MCF 10A (cell line): Measurements from ENCODE around the gene CUL3. TPM values are rescaled to one million over a fixed set of nuclear protein-coding genes. Genes with fewer than 3 reads are reported as not detected.
"Not testable (repeated sequence)": the region's sequence is repeated elsewhere in the genome, so short reads cannot be mapped to it uniquely, and the experiment has no call there.

Source experiments
- BruUV-seq: library from RNA; stranded (reverse); fragments of 400-500 nt; replicated peaks from 2 replicates; lab custom pipeline; 2021; lab: Mats Ljungman, UMichigan
- CTCF ChIA-PET: fragments of 300-600 bp; sonication (Branson Sonifier 250); formaldehyde crosslinking; extraction: SDS; loops from one replicate; lab custom pipeline; 2021; ENCODE audit warnings: antibody characterized with exemption, inconsistent platforms; lab: Yijun Ruan, JAX
- POLR2A ChIA-PET: fragments of 300-600, 350-650 bp; sonication (Branson Sonifier 250); formaldehyde crosslinking; extraction: SDS; loops from one replicate; lab custom pipeline; 2020; ENCODE audit warnings: antibody characterized with exemption, inconsistent platforms; lab: Yijun Ruan, JAX
- DNase-seq: peaks from one replicate; pipeline ENCODE4 v3.0.0-alpha.2; 2018; ENCODE audit not compliant: unreplicated experiment
- H3K27ac Mint-ChIP-seq: one replicate; pipeline ENCODE4 v1.8.0; 2022; ENCODE audit warnings: mild to moderate bottlenecking, low read depth, mixed read lengths; ENCODE audit not compliant: unreplicated experiment
- H3K27me3 Mint-ChIP-seq: one replicate; pipeline ENCODE4 v1.8.0; 2022; ENCODE audit warnings: mixed read lengths; ENCODE audit not compliant: insufficient read depth, unreplicated experiment
- H3K36me3 Mint-ChIP-seq: one replicate; pipeline ENCODE4 v1.8.0; 2022; ENCODE audit warnings: mild to moderate bottlenecking, moderate library complexity, mixed read lengths; ENCODE audit not compliant: insufficient read depth, unreplicated experiment
- H3K4me1 Mint-ChIP-seq: one replicate; pipeline ENCODE4 v1.8.0; 2022; ENCODE audit warnings: mixed read lengths; ENCODE audit not compliant: insufficient read depth, unreplicated experiment
- H3K4me3 Mint-ChIP-seq: one replicate; pipeline ENCODE4 v1.8.0; 2022; ENCODE audit warnings: mild to moderate bottlenecking, moderate library complexity, mixed read lengths; ENCODE audit not compliant: unreplicated experiment
- H3K9me3 Mint-ChIP-seq: one replicate; pipeline ENCODE4 v1.8.0; 2022; ENCODE audit warnings: mixed read lengths; ENCODE audit not compliant: unreplicated experiment
- CTCF ChIP-seq: fragments of 200-600 bp; IDR thresholded peaks from one replicate; pipeline ENCODE4 v1.8.0; 2022; ENCODE audit warnings: antibody characterized with exemption, mild to moderate bottlenecking; ENCODE audit not compliant: unreplicated experiment
- intact Hi-C: fragments of 100-400 bp; cut with micrococcal nuclease; formaldehyde crosslinking; loops from 2 replicates; pipeline ENCODE4 v1.14.1; 2022
- total RNA-seq: library from RNA; stranded (reverse); gene quantifications from 2 replicates; pipeline ENCODE4 v1.2.3, GENCODE V29; 2022

Gene CUL3
- total RNA-seq, 1 experiment from 2014 or later: 65.5 TPM

GRCh38 chr2:224506494-224506893 is 78.7 kb downstream of the CUL3 start:
- DNase-seq: no peak
- Mint-ChIP-seq H3K9me3 (no peaks in the 10 kb centered on the region), H3K4me3 (no peak overlapping the region), H3K36me3 (peaks cover 59% of the 10 kb centered on the region), H3K27ac (no peak overlapping the region), H3K4me1 (no peaks in the 10 kb centered on the region), H3K27me3 (no peaks in the 10 kb centered on the region)
- intact Hi-C loops: no loop called here
- POLR2A ChIA-PET: interaction anchor here (0.6 to 1.6 kb wide), 4 partner anchors 12 to 22 kb away, joined by 3 to 4 read pairs (median 4); no protein-coding TSS in a partner anchor
- CTCF ChIA-PET: interaction anchor here (0.6 to 0.7 kb wide), 3 partner anchors 19 to 266 kb away, joined by 3 read pairs; no protein-coding TSS in a partner anchor
- no TSS peak for BruUV-seq
- TF ChIP-seq CTCF: no peak

- CTCF ChIA-PET: interaction anchor here (0.8 kb wide), 1 partner anchor 12 kb away, joined by 3 read pairs; no protein-coding TSS in a partner anchor
- Mint-ChIP-seq H3K4me1 (no peaks in the 10 kb centered on the region), H3K4me3 (no peak overlapping the region), H3K9me3 (no peaks in the 10 kb centered on the region), H3K36me3 (peaks cover 82% of the 10 kb centered on the region), H3K27me3 (no peaks in the 10 kb centered on the region), H3K27ac (no peak overlapping the region)
- no peak for DNase-seq
- TF ChIP-seq CTCF: no peak
- BruUV-seq: no TSS peak
- POLR2A ChIA-PET: no interaction called here
- intact Hi-C loops: no loop called here
These were observed 86.2 kb downstream of the CUL3 start for GRCh38 chr2:224498991-224499390.

- intact Hi-C loops: no loop called here
- H3K27me3 Mint-ChIP-seq: no peaks in the 10 kb centered on the region
- CTCF ChIA-PET: interaction anchor here (0.9 kb wide), 1 partner anchor 25 kb away, joined by 3 read pairs; no protein-coding TSS in a partner anchor
- POLR2A ChIA-PET: interaction anchor here (1.0 kb wide), 1 partner anchor 16 kb away, joined by 3 read pairs; no protein-coding TSS in a partner anchor
- no peak overlapping the region for H3K27ac Mint-ChIP-seq
- peaks cover 43% of the 10 kb centered on the region for H3K36me3 Mint-ChIP-seq
- DNase-seq: no peak
- no TSS peak for BruUV-seq
- no peaks in the 10 kb centered on the region for H3K4me1 Mint-ChIP-seq
- TF ChIP-seq CTCF: no peak
- no peak overlapping the region for H3K4me3 Mint-ChIP-seq
- peaks cover 16% of the 10 kb centered on the region for H3K9me3 Mint-ChIP-seq
These were observed 92.6 kb downstream of the CUL3 start for GRCh38 chr2:224492531-224492930.

- peaks cover 53% of the 10 kb centered on the region for H3K36me3 Mint-ChIP-seq
- POLR2A ChIA-PET, H3K4me3 Mint-ChIP-seq, H3K27me3 Mint-ChIP-seq, DNase-seq, intact Hi-C loops, BruUV-seq: not testable (repeated sequence)
- peak overlapping the region; percentile 86 for H3K27ac Mint-ChIP-seq
- CTCF ChIA-PET: interaction anchor here (0.6 kb wide), 2 partner anchors 59 to 1965 kb away, joined by 3 read pairs; no protein-coding TSS in a partner anchor
- H3K9me3 Mint-ChIP-seq: peaks cover 21% of the 10 kb centered on the region
- H3K4me1 Mint-ChIP-seq: peaks cover 23% of the 10 kb centered on the region
These were observed 97.2 kb downstream of the CUL3 start for GRCh38 chr2:224487940-224488339.

- H3K4me1 Mint-ChIP-seq: peaks cover 23% of the 10 kb centered on the region
- not testable (repeated sequence) for BruUV-seq, H3K27me3 Mint-ChIP-seq
- ChIA-PET POLR2A (interaction anchor here (0.6 to 2.2 kb wide), 8 partner anchors 9 to 101 kb away, joined by 3 to 11 read pairs (median 6); partner anchors contain the start of gene CUL3), CTCF (interaction anchor here (0.7 to 1.5 kb wide), 4 partner anchors 36 to 1097 kb away, joined by 3 to 4 read pairs (median 3); no protein-coding TSS in a partner anchor)
- H3K36me3 Mint-ChIP-seq: peaks cover 67% of the 10 kb centered on the region
- intact Hi-C loops: loop anchor here (2.0 kb wide), 1 partner anchor 99 kb away; the partner anchor contains the start of gene CUL3
- peaks cover 19% of the 10 kb centered on the region for H3K9me3 Mint-ChIP-seq
- DNase-seq: peak; percentile 97
- H3K4me3 Mint-ChIP-seq: peak overlapping the region; percentile 29
- peak overlapping the region; percentile 86 for H3K27ac Mint-ChIP-seq
These were observed 99.8 kb downstream of the CUL3 start for GRCh38 chr2:224485081-224486014.
